Endometrium (tissue), 2 donors: ENCODE measurements around the gene PTPRD.

Source experiments
- FAIRE-seq: peaks from 2 replicates; lab custom pipeline; 2012; peaks lifted over from hg19 to GRCh38; lab: Jason Lieb, UNC
- donor health status: control.
- donor health status: control.

Gene PTPRD

GRCh38 chr9:8822667-8823025 is 1790.2 kb downstream of the PTPRD start:
- FAIRE-seq: no peak

GRCh38 chr9:8821910-8822666 is 1790.7 kb downstream of the PTPRD start:
- FAIRE-seq: no peak

GRCh38 chr9:8817335-8817734 is 1795.5 kb downstream of the PTPRD start:
- FAIRE-seq: no peak

GRCh38 chr9:8816361-8816760 is 1796.4 kb downstream of the PTPRD start:
- no peak for FAIRE-seq

- FAIRE-seq: no peak
Measured at GRCh38 chr9:8815931-8816330, 1796.9 kb downstream of the PTPRD start.

GRCh38 chr9:8815219-8815618 is 1797.6 kb downstream of the PTPRD start:
- no peak for FAIRE-seq

GRCh38 chr9:8812888-8813287 is 1799.9 kb downstream of the PTPRD start:
- no peak for FAIRE-seq

GRCh38 chr9:8809741-8810140 is 1803.1 kb downstream of the PTPRD start:
- no peak for FAIRE-seq

- no peak for FAIRE-seq
Measured at GRCh38 chr9:8806150-8806549, 1806.7 kb downstream of the PTPRD start.

GRCh38 chr9:8804613-8805012 is 1808.2 kb downstream of the PTPRD start:
- FAIRE-seq: no peak

GRCh38 chr9:8802242-8802641 is 1810.6 kb downstream of the PTPRD start:
- FAIRE-seq: no peak

- FAIRE-seq: no peak
Measured at GRCh38 chr9:8800196-8800595, 1812.6 kb downstream of the PTPRD start.

GRCh38 chr9:8799615-8800014 is 1813.2 kb downstream of the PTPRD start:
- no peak for FAIRE-seq

- no peak for FAIRE-seq
Measured at GRCh38 chr9:8799206-8799605, 1813.6 kb downstream of the PTPRD start.

GRCh38 chr9:8784838-8785237 is 1828.0 kb downstream of the PTPRD start:
- no peak for FAIRE-seq

- no peak for FAIRE-seq
Measured at GRCh38 chr9:8783941-8784340, 1828.9 kb downstream of the PTPRD start.

GRCh38 chr9:8782237-8782636 is 1830.6 kb downstream of the PTPRD start:
- FAIRE-seq: no peak

- no peak for FAIRE-seq
Measured at GRCh38 chr9:8781458-8781857, 1831.3 kb downstream of the PTPRD start.

- FAIRE-seq: no peak
Measured at GRCh38 chr9:8780386-8780785, 1832.4 kb downstream of the PTPRD start.

GRCh38 chr9:8779478-8779877 is 1833.3 kb downstream of the PTPRD start:
- no peak for FAIRE-seq

- no peak for FAIRE-seq
Measured at GRCh38 chr9:8778356-8778755, 1834.4 kb downstream of the PTPRD start.

GRCh38 chr9:8772302-8772701 is 1840.5 kb downstream of the PTPRD start:
- no peak for FAIRE-seq

- FAIRE-seq: peak; percentile 93
Measured at GRCh38 chr9:8769153-8769552, 1843.6 kb downstream of the PTPRD start.

- no peak for FAIRE-seq
Measured at GRCh38 chr9:8766096-8766495, 1846.7 kb downstream of the PTPRD start.

GRCh38 chr9:8764051-8764450 is 1848.8 kb downstream of the PTPRD start:
- no peak for FAIRE-seq
